Measurements from ENCODE around the gene SLC49A3. TPM values are rescaled to one million over a fixed set of nuclear protein-coding genes. Genes with fewer than 3 reads are reported as not detected.

SLC49A3 gene
- total and polyA plus RNA-seq, 2 donors (not counting 1 experiment from before 2014, with no cell fraction given) = 0.42 to 5.1 TPM

- no peak overlapping the region for H2AFZ ChIP-seq (ENCODE audit: low read length)
- no peak for DNase-seq (ENCODE audit: low read depth in 2 of 2)
- H3K4me2 ChIP-seq (ENCODE audit: extremely low read depth, insufficient read depth, low read length) = no peak overlapping the region
- no peaks in the 10 kb centered on the region for H4K20me1 ChIP-seq (ENCODE audit: control insufficient read depth, extremely low read depth, insufficient read depth, low read length)
- H3K9ac ChIP-seq (ENCODE audit: insufficient read depth, low read length) = no peak overlapping the region
- TF ChIP-seq EZH2 (IDR thresholded peaks at IDR 0.05; ENCODE audit: low read length, missing control alignments) = no peak
- no peak for TF ChIP-seq CTCF (conservative IDR thresholded peaks at IDR 0.05 in 1 of 2, IDR thresholded peaks at IDR 0.05 in 1 of 2; ENCODE audit: low read depth in 1 of 2, low read length in 2 of 2)
- H3K27ac ChIP-seq (ENCODE audit: insufficient read depth, low read length) = no peak overlapping the region
- peaks cover 4% of the 10 kb centered on the region for H3K27me3 ChIP-seq (ENCODE audit: control insufficient read depth, insufficient read depth, low read length)
- H3K9me3 ChIP-seq (ENCODE audit: control insufficient read depth, insufficient read depth, low read depth, low read length) = no peaks in the 10 kb centered on the region
- H3K36me3 ChIP-seq (ENCODE audit: control insufficient read depth, insufficient read depth, low read length) = no peaks in the 10 kb centered on the region
- no peaks in the 10 kb centered on the region for H3K79me2 ChIP-seq (ENCODE audit: control insufficient read depth, insufficient read depth, low read length)
- no peaks in the 10 kb centered on the region for H3K4me1 ChIP-seq (ENCODE audit: control insufficient read depth, extremely low read depth, insufficient read depth, low read length)
- H3K4me3 ChIP-seq (replicated peaks in 1 of 4; ENCODE audit: control extremely low read depth in 1 of 4, insufficient read depth in 1 of 4, low read depth in 3 of 4, low read length in 4 of 4) = no peak overlapping the region
These were observed 39.7 kb downstream of the SLC49A3 start for GRCh38 chr4:649293-649625.

GRCh38 chr4:648579-649292 is 40.2 kb downstream of the SLC49A3 start:
- H4K20me1 ChIP-seq (ENCODE audit: control insufficient read depth, extremely low read depth, insufficient read depth, low read length) = no peaks in the 10 kb centered on the region
- H3K9me3 ChIP-seq (ENCODE audit: control insufficient read depth, insufficient read depth, low read depth, low read length) = no peaks in the 10 kb centered on the region
- H3K4me2 ChIP-seq (ENCODE audit: extremely low read depth, insufficient read depth, low read length) = no peak overlapping the region
- H3K4me3 ChIP-seq (replicated peaks in 1 of 4; ENCODE audit: control extremely low read depth in 1 of 4, insufficient read depth in 1 of 4, low read depth in 3 of 4, low read length in 4 of 4) = no peak overlapping the region
- no peak for DNase-seq (ENCODE audit: low read depth in 2 of 2)
- H3K79me2 ChIP-seq (ENCODE audit: control insufficient read depth, insufficient read depth, low read length) = no peaks in the 10 kb centered on the region
- H3K27me3 ChIP-seq (ENCODE audit: control insufficient read depth, insufficient read depth, low read length) = peaks cover 4% of the 10 kb centered on the region
- no peaks in the 10 kb centered on the region for H3K36me3 ChIP-seq (ENCODE audit: control insufficient read depth, insufficient read depth, low read length)
- no peak overlapping the region for H3K27ac ChIP-seq (ENCODE audit: insufficient read depth, low read length)
- H3K4me1 ChIP-seq (ENCODE audit: control insufficient read depth, extremely low read depth, insufficient read depth, low read length) = no peaks in the 10 kb centered on the region
- no peak overlapping the region for H3K9ac ChIP-seq (ENCODE audit: insufficient read depth, low read length)
- H2AFZ ChIP-seq (ENCODE audit: low read length) = no peak overlapping the region
- TF ChIP-seq CTCF (conservative IDR thresholded peaks at IDR 0.05 in 1 of 2, IDR thresholded peaks at IDR 0.05 in 1 of 2; ENCODE audit: low read depth in 1 of 2, low read length in 2 of 2) (no peak), EZH2 (IDR thresholded peaks at IDR 0.05; ENCODE audit: low read length, missing control alignments) (no peak)

- no peaks in the 10 kb centered on the region for H3K79me2 ChIP-seq (ENCODE audit: control insufficient read depth, insufficient read depth, low read length)
- no peaks in the 10 kb centered on the region for H4K20me1 ChIP-seq (ENCODE audit: control insufficient read depth, extremely low read depth, insufficient read depth, low read length)
- peaks cover 4% of the 10 kb centered on the region for H3K27me3 ChIP-seq (ENCODE audit: control insufficient read depth, insufficient read depth, low read length)
- no peak for DNase-seq (ENCODE audit: low read depth in 2 of 2)
- H3K27ac ChIP-seq (ENCODE audit: insufficient read depth, low read length) = no peak overlapping the region
- H3K9ac ChIP-seq (ENCODE audit: insufficient read depth, low read length) = no peak overlapping the region
- no peak overlapping the region for H2AFZ ChIP-seq (ENCODE audit: low read length)
- H3K4me3 ChIP-seq (replicated peaks in 1 of 4; ENCODE audit: control extremely low read depth in 1 of 4, insufficient read depth in 1 of 4, low read depth in 3 of 4, low read length in 4 of 4) = no peak overlapping the region
- no peaks in the 10 kb centered on the region for H3K9me3 ChIP-seq (ENCODE audit: control insufficient read depth, insufficient read depth, low read depth, low read length)
- H3K4me1 ChIP-seq (ENCODE audit: control insufficient read depth, extremely low read depth, insufficient read depth, low read length) = no peaks in the 10 kb centered on the region
- H3K4me2 ChIP-seq (ENCODE audit: extremely low read depth, insufficient read depth, low read length) = no peak overlapping the region
- no peak for TF ChIP-seq EZH2 (IDR thresholded peaks at IDR 0.05; ENCODE audit: low read length, missing control alignments)
- TF ChIP-seq CTCF (conservative IDR thresholded peaks at IDR 0.05 in 1 of 2, IDR thresholded peaks at IDR 0.05 in 1 of 2; ENCODE audit: low read depth in 1 of 2, low read length in 2 of 2) = no peak
- no peaks in the 10 kb centered on the region for H3K36me3 ChIP-seq (ENCODE audit: control insufficient read depth, insufficient read depth, low read length)
These were observed 41.5 kb downstream of the SLC49A3 start for GRCh38 chr4:647481-647880.
